H9 (cell line): ENCODE data around the gene PLXNB1. TPM values are rescaled to one million over a fixed set of nuclear protein-coding genes. Genes with fewer than 3 reads are reported as not detected.

Experiments
- DNase-seq: peaks from one replicate; pipeline ENCODE4 v3.0.0-alpha.2; 2017
- H2AFZ ChIP-seq: one replicate; pipeline ENCODE4 v1.6.1; 2013; ENCODE audit warnings: mild to moderate bottlenecking, low read length, control low read depth, moderate library complexity
- H2AK5ac ChIP-seq: 2 replicates; pipeline ENCODE4 v1.6.1; 2013; ENCODE audit warnings: low read length, control low read depth, mixed read lengths; ENCODE audit not compliant: insufficient read length
- H2BK120ac ChIP-seq: one replicate; pipeline ENCODE4 v1.6.1; 2013; ENCODE audit warnings: low read depth, mild to moderate bottlenecking, low read length, control low read depth, inconsistent platforms; ENCODE audit not compliant: poor library complexity, severe bottlenecking
- H2BK12ac ChIP-seq: 2 replicates; pipeline ENCODE4 v1.6.1; 2013; ENCODE audit warnings: low read length, control low read depth, mixed read lengths, low read depth; ENCODE audit not compliant: insufficient read length
- H2BK15ac ChIP-seq: 2 replicates; pipeline ENCODE4 v1.6.1; 2013; ENCODE audit warnings: low read depth, low read length, control low read depth
- H2BK20ac ChIP-seq: one replicate; pipeline ENCODE4 v1.6.1; 2013; ENCODE audit warnings: low read depth, mild to moderate bottlenecking, low read length, control low read depth, inconsistent platforms; ENCODE audit not compliant: poor library complexity, severe bottlenecking
- H2BK5ac ChIP-seq: 2 replicates; pipeline ENCODE4 v1.6.1; 2013; ENCODE audit warnings: low read length, control low read depth, mixed read lengths; ENCODE audit not compliant: insufficient read length
- H3K14ac ChIP-seq: 2 replicates; pipeline ENCODE4 v1.6.1; 2013; ENCODE audit warnings: low read length, control low read depth; ENCODE audit not compliant: insufficient read depth
- H3K18ac ChIP-seq: 2 replicates; pipeline ENCODE4 v1.6.1; 2013; ENCODE audit warnings: low read depth, mild to moderate bottlenecking, mixed read lengths, low read length, control low read depth; ENCODE audit not compliant: insufficient read length
- H3K23ac ChIP-seq: 2 replicates; pipeline ENCODE4 v1.6.1; 2013; ENCODE audit warnings: low read length, control low read depth, mixed read lengths, low read depth; ENCODE audit not compliant: insufficient read length
- H3K23me2 ChIP-seq: 2 replicates; pipeline ENCODE4 v1.6.1; 2013; ENCODE audit warnings: low read depth, mild to moderate bottlenecking, mixed read lengths, low read length, control low read depth; ENCODE audit not compliant: insufficient read length, poor library complexity, severe bottlenecking
- H3K27ac ChIP-seq: 2 replicates; pipeline ENCODE4 v1.5.1; 2013; ENCODE audit warnings: low read length, control low read depth, mixed read lengths, low read depth; ENCODE audit not compliant: insufficient read length
- H3K27me3 ChIP-seq: 2 replicates; pipeline ENCODE4 v1.6.1; 2013; ENCODE audit warnings: low read length, control low read depth, inconsistent platforms; ENCODE audit not compliant: insufficient read depth
- H3K4ac ChIP-seq: 2 replicates; pipeline ENCODE4 v1.6.1; 2013; ENCODE audit warnings: low read depth, mild to moderate bottlenecking, control low read depth, inconsistent platforms, low read length, moderate library complexity
- H3K4me1 ChIP-seq: 2 replicates; pipeline ENCODE4 v1.6.1; 2013; ENCODE audit warnings: low read length, control low read depth, inconsistent platforms; ENCODE audit not compliant: insufficient read depth
- H3K4me2 ChIP-seq: 2 replicates; pipeline ENCODE4 v1.6.1; 2013; ENCODE audit warnings: low read length, control low read depth, mixed read lengths; ENCODE audit not compliant: insufficient read length, insufficient read depth
- H3K56ac ChIP-seq: 2 replicates; pipeline ENCODE4 v1.6.1; 2013; ENCODE audit warnings: low read depth, mild to moderate bottlenecking, mixed read lengths, low read length, control low read depth; ENCODE audit not compliant: insufficient read length
- H3K79me1 ChIP-seq: 2 replicates; pipeline ENCODE4 v1.6.1; 2013; ENCODE audit warnings: low read depth, mild to moderate bottlenecking, moderate library complexity, low read length, control low read depth, inconsistent platforms; ENCODE audit not compliant: insufficient read depth, poor library complexity, severe bottlenecking
- H3K79me2 ChIP-seq: 2 replicates; pipeline ENCODE4 v1.6.1; 2013; ENCODE audit warnings: low read length, control low read depth, inconsistent platforms; ENCODE audit not compliant: insufficient read depth
- H3K9ac ChIP-seq: 2 replicates; pipeline ENCODE4 v1.6.1; 2013; ENCODE audit warnings: low read length, control low read depth, mixed read lengths; ENCODE audit not compliant: insufficient read length; ENCODE audit errors: extremely low read depth
- H3K9me3 ChIP-seq: one replicate; pipeline ENCODE4 v1.6.1; 2013; ENCODE audit warnings: low read depth, low read length, inconsistent platforms; ENCODE audit not compliant: control insufficient read depth
- H3T11ph ChIP-seq: one replicate; pipeline ENCODE4 v1.6.1; 2013; ENCODE audit warnings: mild to moderate bottlenecking, low read length, control low read depth, inconsistent platforms
- H4K20me1 ChIP-seq: one replicate; pipeline ENCODE4 v1.6.1; 2013; ENCODE audit not compliant: control insufficient read depth, insufficient read length, insufficient read depth
- H4K5ac ChIP-seq: 2 replicates; pipeline ENCODE4 v1.6.1; 2013; ENCODE audit warnings: low read depth, mild to moderate bottlenecking, mixed read lengths, low read length, control low read depth; ENCODE audit not compliant: insufficient read length
- H4K8ac ChIP-seq: replicated peaks from 2 replicates; pipeline ENCODE4 v1.6.1; 2013; ENCODE audit warnings: low read length, control low read depth, mixed read lengths, low read depth; ENCODE audit not compliant: insufficient read length
- H4K91ac ChIP-seq: 2 replicates; pipeline ENCODE4 v1.6.1; 2013; ENCODE audit warnings: low read depth, mild to moderate bottlenecking, moderate library complexity, mixed read lengths, low read length, control low read depth; ENCODE audit not compliant: insufficient read length
- H3K27ac Mint-ChIP-seq, 3 experiments: 2 replicates in 2 of 3; 3 replicates in 1 of 3; pipeline ENCODE4 v1.8.0; 2020 to 2021; ENCODE audit warnings: mixed read lengths in 3 of 3, mild to moderate bottlenecking in 1 of 3, moderate library complexity in 1 of 3
- H3K27me3 Mint-ChIP-seq: 2 replicates; pipeline ENCODE4 v1.8.0; 2021; ENCODE audit warnings: low read depth, mild to moderate bottlenecking, moderate library complexity, mixed read lengths
- H3K36me3 Mint-ChIP-seq, 3 experiments: 2 replicates in 2 of 3; 3 replicates in 1 of 3; pipeline ENCODE4 v1.8.0; 2020 to 2021; ENCODE audit warnings: low read depth in 3 of 3, mixed read lengths in 3 of 3; ENCODE audit not compliant: insufficient read depth in 1 of 3
- H3K4me1 Mint-ChIP-seq, 2 experiments: 2 replicates each; pipeline ENCODE4 v1.8.0; 2020; ENCODE audit warnings: mixed read lengths in 2 of 2
- H3K4me3 Mint-ChIP-seq, 2 experiments: 2 replicates in 1 of 2; 3 replicates in 1 of 2; pipeline ENCODE4 v1.8.0; 2020 to 2021; ENCODE audit warnings: mild to moderate bottlenecking in 2 of 2, mixed read lengths in 2 of 2, moderate library complexity in 1 of 2
- H3K9me3 Mint-ChIP-seq, 2 experiments: 2 replicates in 1 of 2; 3 replicates in 1 of 2; pipeline ENCODE4 v1.8.0; 2020; ENCODE audit warnings: mild to moderate bottlenecking in 2 of 2, mixed read lengths in 2 of 2, moderate library complexity in 1 of 2
- WGBS: extraction: QIAGEN DNeasy Blood & Tissue Kit; methylation state at CpG from one replicate; pipeline ENCODE4 v1.1.7; 2013; ENCODE audit warnings: missing lambda C conversion rate, low lambda C conversion rate, mixed read lengths; ENCODE audit not compliant: insufficient read length; ENCODE audit errors: extremely low coverage; 5-methylcytosine and 5-hydroxymethylcytosine counted together
- total RNA-seq: library from RNA; stranded (reverse); gene quantifications from 2 replicates; pipeline ENCODE4 v1.2.1, GENCODE V29; 2021
- TF ChIP-seq, protein P1 (sequence below): fragments of 200-600 bp; sonication (generic); conservative IDR thresholded peaks from 3 replicates; pipeline ENCODE4 v1.8.0; 2021; ENCODE audit warnings: antibody characterized with exemption, mild to moderate bottlenecking

The PLXNB1 gene
- total RNA-seq, 1 experiment from 2014 or later, result 184 TPM

- Mint-ChIP-seq H3K4me1 (peaks cover 28% of the 10 kb centered on the region in 2 experiments), H3K27me3 (no peaks in the 10 kb centered on the region)
Observed at GRCh38 chr3:48446043-48446424, 16.1 kb upstream of the PLXNB1 start.

More at GRCh38 chr3:48446043-48446424, 16.1 kb upstream of the PLXNB1 start:
- no peak overlapping the region for H2BK5ac ChIP-seq
- no peak overlapping the region for H3K56ac ChIP-seq
- peak overlapping the region; percentile 91 to 94 for H3K4me3 Mint-ChIP-seq
- H4K20me1 ChIP-seq, result no peaks in the 10 kb centered on the region
- H4K91ac ChIP-seq, result no peak overlapping the region
- no peak overlapping the region for H4K5ac ChIP-seq
- H3K79me1 ChIP-seq, result peaks cover 5% of the 10 kb centered on the region
- peak overlapping the region; percentile 81 for H3K9ac ChIP-seq
- H2BK12ac ChIP-seq, result no peak overlapping the region
- peaks cover 1% of the 10 kb centered on the region; the same call in 1 of the 2 replicates for H3K79me2 ChIP-seq
- H3K18ac ChIP-seq, result peak overlapping the region; percentile 11
- H3K9me3 Mint-ChIP-seq, result no peaks in the 10 kb centered on the region
- no peak overlapping the region for H4K8ac ChIP-seq
- H3K14ac ChIP-seq, result peak overlapping the region; percentile 34; the same call in 1 of the 2 replicates
- no peak overlapping the region for H2BK120ac ChIP-seq
- H3T11ph ChIP-seq, result no peak overlapping the region
- peaks cover 14% of the 10 kb centered on the region for H3K23me2 ChIP-seq
- H2BK15ac ChIP-seq, result no peak overlapping the region
- no peaks in the 10 kb centered on the region for H3K9me3 ChIP-seq
- no peak for DNase-seq
- no peak overlapping the region for H3K4ac ChIP-seq
- H3K36me3 Mint-ChIP-seq, result peaks cover 18 to 39% (median 26%) of the 10 kb centered on the region in 3 experiments; a peak in 6 of 7 replicates
- H3K27me3 ChIP-seq, result no peaks in the 10 kb centered on the region
- H3K27ac Mint-ChIP-seq, result peak overlapping the region; percentile 31 to 95 (median 65); a peak in 6 of 7 replicates
- peak overlapping the region; percentile 72 for H3K4me2 ChIP-seq
- WGBS, result no CpG with 5 or more reads among the region's 6 CpGs
- H3K27ac ChIP-seq, result no peak overlapping the region
- no peak overlapping the region for H2AFZ ChIP-seq
- H3K4me1 ChIP-seq, result no peaks in the 10 kb centered on the region
- H2AK5ac ChIP-seq, result no peak overlapping the region
- TF ChIP-seq, protein P1, sequence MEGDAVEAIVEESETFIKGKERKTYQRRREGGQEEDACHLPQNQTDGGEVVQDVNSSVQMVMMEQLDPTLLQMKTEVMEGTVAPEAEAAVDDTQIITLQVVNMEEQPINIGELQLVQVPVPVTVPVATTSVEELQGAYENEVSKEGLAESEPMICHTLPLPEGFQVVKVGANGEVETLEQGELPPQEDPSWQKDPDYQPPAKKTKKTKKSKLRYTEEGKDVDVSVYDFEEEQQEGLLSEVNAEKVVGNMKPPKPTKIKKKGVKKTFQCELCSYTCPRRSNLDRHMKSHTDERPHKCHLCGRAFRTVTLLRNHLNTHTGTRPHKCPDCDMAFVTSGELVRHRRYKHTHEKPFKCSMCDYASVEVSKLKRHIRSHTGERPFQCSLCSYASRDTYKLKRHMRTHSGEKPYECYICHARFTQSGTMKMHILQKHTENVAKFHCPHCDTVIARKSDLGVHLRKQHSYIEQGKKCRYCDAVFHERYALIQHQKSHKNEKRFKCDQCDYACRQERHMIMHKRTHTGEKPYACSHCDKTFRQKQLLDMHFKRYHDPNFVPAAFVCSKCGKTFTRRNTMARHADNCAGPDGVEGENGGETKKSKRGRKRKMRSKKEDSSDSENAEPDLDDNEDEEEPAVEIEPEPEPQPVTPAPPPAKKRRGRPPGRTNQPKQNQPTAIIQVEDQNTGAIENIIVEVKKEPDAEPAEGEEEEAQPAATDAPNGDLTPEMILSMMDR, result no peak
- H2BK20ac ChIP-seq, result no peak overlapping the region
- no peak overlapping the region for H3K23ac ChIP-seq
